SK-N-SH (cell line): ENCODE data around the gene SPRY4. TPM values are rescaled to one million over a fixed set of nuclear protein-coding genes. Genes with fewer than 3 reads are reported as not detected.
A peak's percentile ranks its signal among the peaks of the same experiment; 100 is the strongest.

Source experiments
- CTCF ChIA-PET: fragments of 300-600, 350-600 bp; formaldehyde crosslinking; extraction: SDS; loops from one replicate; lab custom pipeline; 2021; lab: Yijun Ruan, JAX
- POLR2A ChIA-PET: fragments of 350-600 bp; sonication (Branson Sonifier 250); formaldehyde crosslinking; extraction: SDS; loops from one replicate; lab custom pipeline; 2020; ENCODE audit warnings: antibody characterized with exemption, inconsistent platforms; lab: Yijun Ruan, JAX
- DNase-seq: peaks from one replicate; pipeline ENCODE4 v3.0.0; 2012
- H2AFZ ChIP-seq: fragments of 200-600 bp; sonication (generic); 2 replicates; pipeline ENCODE4 v1.8.1; 2016; ENCODE audit warnings: antibody characterized with exemption, mild to moderate bottlenecking, low read depth
- H3F3A ChIP-seq: fragments of 200-600 bp; sonication (generic); replicated peaks from 2 replicates; pipeline ENCODE3; 2016; ENCODE audit warnings: antibody characterized with exemption, mild to moderate bottlenecking; ENCODE audit not compliant: insufficient read depth
- H3K27ac ChIP-seq, 2 experiments: fragments of 200-500 bp in 1 of 2; fragments of 200-600 bp in 1 of 2; sonication (Bioruptor generic) in 1 of 2; sonication (generic), shearing (Covaris generic) in 1 of 2; 2 replicates each; pipeline versions ENCODE4 v1.5.1 to v1.6.1; 2014 to 2016; ENCODE audit warnings: low read depth in 2 of 2, inconsistent platforms in 1 of 2, low read length in 1 of 2, mild to moderate bottlenecking in 1 of 2, mixed read lengths in 1 of 2
- H3K27me3 ChIP-seq: fragments of 200-600 bp; sonication (generic), shearing (Covaris generic); 2 replicates; pipeline ENCODE4 v1.6.1; 2016; ENCODE audit warnings: mixed run types; ENCODE audit not compliant: insufficient read depth
- H3K36me3 ChIP-seq, 2 experiments: fragments of 200-500 bp in 1 of 2; fragments of 200-600 bp in 1 of 2; sonication (Bioruptor generic) in 1 of 2; sonication (generic) in 1 of 2; replicated peaks in 1 of 2; 2 replicates each; pipeline versions ENCODE3 to v1.5.1; 2014 to 2016; ENCODE audit warnings: low read length in 1 of 2, mild to moderate bottlenecking in 1 of 2; ENCODE audit not compliant: insufficient read depth in 2 of 2, control insufficient read depth in 1 of 2
- H3K4me1 ChIP-seq, 2 experiments: fragments of 200-500 bp in 1 of 2; fragments of 200-600 bp in 1 of 2; sonication (Bioruptor generic) in 1 of 2; sonication (generic), shearing (Covaris generic) in 1 of 2; 2 replicates each; pipeline versions ENCODE4 v1.5.1 to v1.6.1; 2014 to 2016; ENCODE audit warnings: low read depth in 1 of 2, low read length in 1 of 2, mixed run types in 1 of 2; ENCODE audit not compliant: insufficient read depth in 2 of 2, control insufficient read depth in 1 of 2
- H3K4me2 ChIP-seq: fragments of 200-600 bp; sonication (generic), shearing (Covaris generic); 2 replicates; pipeline ENCODE4 v1.6.1; 2017; ENCODE audit warnings: mixed run types
- H3K4me3 ChIP-seq, 2 experiments: fragments of 200-500 bp in 1 of 2; fragments of 200-600 bp in 1 of 2; sonication (Bioruptor generic) in 1 of 2; sonication (generic), shearing (Covaris generic) in 1 of 2; 2 replicates each; pipeline versions ENCODE4 v1.5.1 to v1.8.1; 2014 to 2016; ENCODE audit warnings: low read depth in 2 of 2, inconsistent platforms in 1 of 2, low read length in 1 of 2, mild to moderate bottlenecking in 1 of 2, mixed read lengths in 1 of 2, moderate library complexity in 1 of 2
- H3K79me2 ChIP-seq: fragments of 200-600 bp; sonication (generic); 2 replicates; pipeline ENCODE4 v1.8.1; 2017; ENCODE audit warnings: mild to moderate bottlenecking; ENCODE audit not compliant: insufficient read depth
- H3K9ac ChIP-seq: fragments of 200-600 bp; sonication (generic); 2 replicates; pipeline ENCODE4 v1.6.1; 2017; ENCODE audit warnings: mixed run types
- H3K9me2 ChIP-seq: fragments of 200-600 bp; sonication (generic); 2 replicates; pipeline ENCODE4 v1.6.1; 2017; ENCODE audit warnings: mixed run types
- H3K9me3 ChIP-seq: fragments of 200-600 bp; sonication (generic); 2 replicates; pipeline ENCODE4 v1.6.1; 2017; ENCODE audit warnings: mixed run types, mild to moderate bottlenecking, moderate library complexity
- H4K20me1 ChIP-seq: fragments of 200-600 bp; sonication (generic); 2 replicates; pipeline ENCODE4 v1.6.1; 2017; ENCODE audit warnings: mild to moderate bottlenecking, mixed run types; ENCODE audit not compliant: insufficient read depth
- CHD2 ChIP-seq: fragments of 150-350 bp; IDR thresholded peaks from 2 replicates; pipeline ENCODE4 v1.6.1; 2018; ENCODE audit warnings: low read length; ENCODE audit not compliant: partially characterized antibody
- CTCF ChIP-seq: fragments of 200-600 bp; sonication (generic); IDR thresholded peaks from 2 replicates; pipeline ENCODE4 v1.6.1; 2017; ENCODE audit warnings: antibody characterized with exemption, mild to moderate bottlenecking, moderate library complexity
- EZH2phosphoT487 ChIP-seq: fragments of 200-600 bp; sonication (generic); IDR thresholded peaks from 2 replicates; pipeline ENCODE4 v1.6.1; 2017; ENCODE audit warnings: low read depth, mixed run types, mild to moderate bottlenecking, antibody characterized with exemption, moderate library complexity, borderline replicate concordance
- FOSL2 ChIP-seq: IDR thresholded peaks from 2 replicates; pipeline ENCODE4 v1.4.0; 2012; ENCODE audit warnings: low read depth, mild to moderate bottlenecking, moderate library complexity, borderline replicate concordance
- FOXM1 ChIP-seq: IDR thresholded peaks from 2 replicates; pipeline ENCODE4 v1.4.0; 2012; ENCODE audit warnings: low read depth, mild to moderate bottlenecking
- GABPA ChIP-seq: IDR thresholded peaks from 2 replicates; pipeline ENCODE4 v1.4.0; 2012; ENCODE audit warnings: low read depth, mild to moderate bottlenecking
- JUND ChIP-seq: IDR thresholded peaks from 2 replicates; pipeline ENCODE4 v1.4.0; 2012
- MEF2A ChIP-seq: IDR thresholded peaks from 2 replicates; pipeline ENCODE4 v1.4.0; 2012; ENCODE audit warnings: low read depth, borderline replicate concordance
- MXI1 ChIP-seq: IDR thresholded peaks from 2 replicates; pipeline ENCODE4 v1.6.1; 2012; ENCODE audit warnings: mild to moderate bottlenecking, low read depth, low read length, improper control_type of control experiment
- NRF1 ChIP-seq: IDR thresholded peaks from 2 replicates; pipeline ENCODE4 v1.6.1; 2012; ENCODE audit warnings: low read depth, mild to moderate bottlenecking, low read length
- PBX3 ChIP-seq: IDR thresholded peaks from 2 replicates; pipeline ENCODE4; 2012
- POLR2AphosphoS5 ChIP-seq: IDR thresholded peaks from 2 replicates; pipeline ENCODE4 v1.6.1; 2012; ENCODE audit warnings: low read depth, low read length
- RFX5 ChIP-seq: IDR thresholded peaks from 2 replicates; pipeline ENCODE4 v1.6.1; 2012; ENCODE audit warnings: mild to moderate bottlenecking, improper control_type of control experiment, low read length
- RXRA ChIP-seq: IDR thresholded peaks from 2 replicates; pipeline ENCODE4 v1.4.0; 2012; ENCODE audit warnings: low read depth, mild to moderate bottlenecking, borderline replicate concordance
- SIN3A ChIP-seq: IDR thresholded peaks from 2 replicates; pipeline ENCODE4 v1.6.1; 2012; ENCODE audit warnings: low read depth, mild to moderate bottlenecking, low read length, moderate library complexity, borderline replicate concordance
- SMC3 ChIP-seq: IDR thresholded peaks from 2 replicates; pipeline ENCODE4 v1.6.1; 2012; ENCODE audit warnings: low read depth, low read length, improper control_type of control experiment
- TCF12 ChIP-seq: IDR thresholded peaks from 2 replicates; pipeline ENCODE4 v1.4.0; 2012
- TEAD4 ChIP-seq: IDR thresholded peaks from 2 replicates; pipeline ENCODE4 v1.4.0; 2012; ENCODE audit warnings: mild to moderate bottlenecking, borderline replicate concordance; ENCODE audit not compliant: insufficient read depth
- YY1 ChIP-seq: IDR thresholded peaks from 2 replicates; pipeline ENCODE4 v1.4.0; 2012; ENCODE audit warnings: low read depth, mild to moderate bottlenecking
- WGBS: methylation state at CpG from one replicate; pipeline ENCODE4 v1.1.6; 2017; ENCODE audit warnings: low lambda C conversion rate; 5-methylcytosine and 5-hydroxymethylcytosine counted together
- polyA plus RNA-seq, 3 experiments: library from polyadenylated mRNA; depleted of rRNA; stranded (reverse); fragments of >200 nt; gene quantifications; 2 replicates each; pipeline ENCODE4 v1.2.3, GENCODE V29; 2012

SPRY4 gene
- polyA plus RNA-seq, 1 of the 3 experiments (the other 2 are of a cell fraction): 18.0 TPM

- Histone ChIP-seq H4K20me1 (peaks cover 24% of the 10 kb centered on the region), H2AFZ (peak overlapping the region; percentile 69; the same call in 1 of the 2 replicates), H3K79me2 (peaks cover 96% of the 10 kb centered on the region), H3K9me3 (no peaks in the 10 kb centered on the region), H3K4me3 (peak overlapping the region; percentile 93 to 95), H3K27ac (peak overlapping the region; percentile 98), H3K4me2 (peak overlapping the region; percentile 77), H3K27me3 (no peaks in the 10 kb centered on the region), H3K36me3 (peaks cover 0 to 9% of the 10 kb centered on the region in 2 experiments), H3F3A (peaks cover 30% of the 10 kb centered on the region), H3K9me2 (no peaks in the 10 kb centered on the region), H3K4me1 (peaks cover 19 to 36% of the 10 kb centered on the region in 2 experiments), H3K9ac (peak overlapping the region; percentile 95)
- WGBS: 29% methylated on average over 6 of the region's 8 CpGs
- no peak for TF ChIP-seq JUND
- 0 out of 2 replicates have a peak, but pooled peaks have one; percentile 6 for TF ChIP-seq CTCF
- CTCF ChIA-PET: interaction anchor here (0.8 to 9.9 kb wide), 15 partner anchors 18 to 371 kb away, joined by 3 to 117 read pairs (median 4); no protein-coding TSS in a partner anchor
- POLR2A ChIA-PET: interaction anchor here (1.2 to 3.5 kb wide), 4 partner anchors 22 to 225 kb away, joined by 3 to 23 read pairs (median 9); no protein-coding TSS in a partner anchor
- DNase-seq: no peak
Measured at GRCh38 chr5:142326480-142326938, 1.7 kb upstream of the SPRY4 start.

GRCh38 chr5:142325725-142326479, 1.1 kb upstream of the SPRY4 start:
- peak overlapping the region; percentile 98 for H3K27ac ChIP-seq
- WGBS: under 1% methylated on average over 39 of the region's 44 CpGs
- no peaks in the 10 kb centered on the region for H3K27me3 ChIP-seq
- H3K4me3 ChIP-seq: peak overlapping the region; percentile 93 to 95
- H3K4me1 ChIP-seq: peaks cover 24 to 42% of the 10 kb centered on the region in 2 experiments
- H2AFZ ChIP-seq: peak overlapping the region; percentile 69
- ChIA-PET CTCF (interaction anchor here (0.6 to 9.9 kb wide), 17 partner anchors 19 to 372 kb away, joined by 3 to 117 read pairs (median 4); no protein-coding TSS in a partner anchor), POLR2A (interaction anchor here (0.6 to 3.5 kb wide), 8 partner anchors 8 to 248 kb away, joined by 4 to 27 read pairs (median 5); no protein-coding TSS in a partner anchor)
- H3K79me2 ChIP-seq: peaks cover 96% of the 10 kb centered on the region
- peak; percentile 81 for DNase-seq
- no peaks in the 10 kb centered on the region for H3K9me2 ChIP-seq
- H3K36me3 ChIP-seq: peaks cover 0 to 9% of the 10 kb centered on the region in 2 experiments
- H3K4me2 ChIP-seq: peak overlapping the region; percentile 77
- peaks cover 30% of the 10 kb centered on the region for H3F3A ChIP-seq
- H3K9ac ChIP-seq: peak overlapping the region; percentile 95
- H3K9me3 ChIP-seq: no peaks in the 10 kb centered on the region
- H4K20me1 ChIP-seq: peaks cover 30% of the 10 kb centered on the region
- TF ChIP-seq NRF1 (no peak), RFX5 (no peak), CTCF (no peak), MXI1 (no peak; the same call in 1 of the 2 replicates), RXRA (no peak), CHD2 (peak; percentile 56), MEF2A (no peak), JUND (peak; percentile 32), FOSL2 (no peak), YY1 (no peak), TCF12 (peak; percentile 71), GABPA (peak; percentile 38), EZH2phosphoT487 (no peak), POLR2AphosphoS5 (peak; percentile 15; the same call in 1 of the 2 replicates), SIN3A (0 out of 2 replicates have a peak, but pooled peaks have one; percentile 44), PBX3 (peak; percentile 69), SMC3 (no peak; the same call in 1 of the 2 replicates), FOXM1 (no peak), TEAD4 (peak; percentile 56; the same call in 1 of the 2 replicates)
